Brain microvascular endothelial cell (primary cell): ENCODE results near the gene KCNH6.
A peak's percentile ranks its signal among the peaks of the same experiment; 100 is the strongest.

ENCODE experiments used
- DNase-seq: peaks from one replicate; pipeline ENCODE4 v3.0.0-alpha.2; 2020
- H3K27ac ChIP-seq: fragments of 250-450 bp; sonication (Bioruptor Pico); 2 replicates; pipeline ENCODE4 v1.5.1; 2020; ENCODE audit warnings: mild to moderate bottlenecking, moderate library complexity
- H3K27me3 ChIP-seq: fragments of 250-450 bp; sonication (Bioruptor Pico); replicated peaks from 2 replicates; pipeline ENCODE4 v1.5.1; 2020; ENCODE audit warnings: mild to moderate bottlenecking
- H3K36me3 ChIP-seq: fragments of 250-450 bp; sonication (Bioruptor Pico); replicated peaks from 2 replicates; pipeline ENCODE4 v1.5.1; 2020; ENCODE audit warnings: mild to moderate bottlenecking
- H3K4me3 ChIP-seq: 2 replicates; pipeline ENCODE4 v1.5.1; 2011; ENCODE audit warnings: low read depth, mild to moderate bottlenecking, control low read depth, low read length, moderate library complexity
- CTCF ChIP-seq: IDR thresholded peaks from 2 replicates; pipeline ENCODE4 v1.5.1; 2011; ENCODE audit warnings: low read depth, mild to moderate bottlenecking, moderate library complexity, low read length, control low read depth, inconsistent platforms; ENCODE audit errors: missing control alignments
- in situ Hi-C: cut with HindIII; loops from 2 replicates; pipeline ENCODE4 v1.10.0; 2017; ENCODE audit warnings: low sequenced_read_pairs, low pct_ligation_motif_present

The KCNH6 gene

DNA sequence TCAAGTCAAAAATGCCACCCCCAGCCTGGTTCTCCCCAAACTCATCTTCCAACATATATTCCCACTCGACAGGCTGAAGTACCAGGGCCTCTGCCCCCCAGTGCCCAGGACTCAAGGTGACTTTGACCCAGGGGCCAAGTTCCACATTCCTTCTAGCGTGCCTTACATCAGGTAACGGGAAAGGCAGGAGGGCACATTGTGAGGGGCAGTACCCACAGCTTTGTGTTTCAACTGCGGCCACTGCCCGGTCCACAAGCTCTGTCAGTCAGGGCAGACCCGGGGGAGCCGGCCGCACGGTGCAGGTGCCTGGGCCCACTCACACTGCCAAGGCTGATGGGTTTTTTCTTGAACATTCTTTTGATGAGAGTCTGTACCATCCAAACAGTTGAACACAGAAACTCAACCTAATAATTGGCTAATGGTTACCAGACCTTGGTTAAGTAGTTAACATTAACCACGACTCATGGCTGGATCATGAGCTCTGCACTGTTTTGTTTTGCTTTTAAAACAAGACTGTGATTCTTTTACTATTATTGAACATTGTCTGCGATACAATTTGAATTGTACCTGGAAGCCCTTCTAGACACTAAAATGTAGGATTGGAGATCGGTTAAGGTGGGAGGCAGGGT is 28.7 kb upstream of the KCNH6 start:
- Histone ChIP-seq H3K36me3 (no peaks in the 10 kb centered on the region), H3K27ac (no peak overlapping the region), H3K4me3 (no peak overlapping the region), H3K27me3 (peaks cover 14% of the 10 kb centered on the region)
- in situ Hi-C loops: no loop called here
- DNase-seq: no peak
- no peak for TF ChIP-seq CTCF

GRCh38 chr17:63495491-63495890 is 27.7 kb upstream of the KCNH6 start:
- no peak for TF ChIP-seq CTCF
- DNase-seq: no peak
- in situ Hi-C loops: no loop called here
- H3K27ac ChIP-seq: no peak overlapping the region
- no peak overlapping the region for H3K4me3 ChIP-seq
- no peaks in the 10 kb centered on the region for H3K36me3 ChIP-seq
- peaks cover 11% of the 10 kb centered on the region for H3K27me3 ChIP-seq

GRCh38 chr17:63496177-63496576 is 27.0 kb upstream of the KCNH6 start:
- in situ Hi-C loops: no loop called here
- peaks cover 10% of the 10 kb centered on the region for H3K27me3 ChIP-seq
- no peaks in the 10 kb centered on the region for H3K36me3 ChIP-seq
- no peak overlapping the region for H3K4me3 ChIP-seq
- DNase-seq: no peak
- no peak for TF ChIP-seq CTCF
- H3K27ac ChIP-seq: no peak overlapping the region

DNA sequence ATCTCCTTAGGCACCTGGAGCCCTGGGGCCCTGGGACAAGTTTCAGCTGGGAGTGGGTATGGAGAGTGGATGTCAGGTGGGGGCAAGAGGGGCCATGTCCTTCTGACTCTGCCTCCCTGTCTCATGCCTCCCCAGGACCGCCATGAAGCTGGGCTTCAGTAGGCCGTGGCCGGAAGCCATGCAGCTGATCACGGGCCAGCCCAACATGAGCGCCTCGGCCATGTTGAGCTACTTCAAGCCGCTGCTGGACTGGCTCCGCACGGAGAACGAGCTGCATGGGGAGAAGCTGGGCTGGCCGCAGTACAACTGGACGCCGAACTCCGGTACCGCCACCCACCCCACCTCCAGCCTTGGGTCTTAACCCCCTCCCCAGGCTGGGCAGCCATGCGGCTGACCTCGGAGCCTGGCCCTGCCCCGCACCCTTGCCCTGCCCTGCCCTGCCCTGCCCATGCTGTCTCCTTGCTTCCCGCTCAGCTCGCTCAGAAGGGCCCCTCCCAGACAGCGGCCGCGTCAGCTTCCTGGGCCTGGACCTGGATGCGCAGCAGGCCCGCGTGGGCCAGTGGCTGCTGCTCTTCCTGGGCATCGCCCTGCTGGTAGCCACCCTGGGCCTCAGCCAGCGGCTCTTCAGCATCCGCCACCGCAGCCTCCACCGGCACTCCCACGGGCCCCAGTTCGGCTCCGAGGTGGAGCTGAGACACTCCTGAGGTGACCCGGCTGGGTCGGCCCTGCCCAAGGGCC is 26.3 kb upstream of the KCNH6 start:
- no peaks in the 10 kb centered on the region for H3K36me3 ChIP-seq
- in situ Hi-C loops: no loop called here
- no peak for TF ChIP-seq CTCF
- peaks cover 5% of the 10 kb centered on the region for H3K27me3 ChIP-seq
- no peak overlapping the region for H3K4me3 ChIP-seq
- no peak overlapping the region for H3K27ac ChIP-seq
- no peak for DNase-seq

DNA sequence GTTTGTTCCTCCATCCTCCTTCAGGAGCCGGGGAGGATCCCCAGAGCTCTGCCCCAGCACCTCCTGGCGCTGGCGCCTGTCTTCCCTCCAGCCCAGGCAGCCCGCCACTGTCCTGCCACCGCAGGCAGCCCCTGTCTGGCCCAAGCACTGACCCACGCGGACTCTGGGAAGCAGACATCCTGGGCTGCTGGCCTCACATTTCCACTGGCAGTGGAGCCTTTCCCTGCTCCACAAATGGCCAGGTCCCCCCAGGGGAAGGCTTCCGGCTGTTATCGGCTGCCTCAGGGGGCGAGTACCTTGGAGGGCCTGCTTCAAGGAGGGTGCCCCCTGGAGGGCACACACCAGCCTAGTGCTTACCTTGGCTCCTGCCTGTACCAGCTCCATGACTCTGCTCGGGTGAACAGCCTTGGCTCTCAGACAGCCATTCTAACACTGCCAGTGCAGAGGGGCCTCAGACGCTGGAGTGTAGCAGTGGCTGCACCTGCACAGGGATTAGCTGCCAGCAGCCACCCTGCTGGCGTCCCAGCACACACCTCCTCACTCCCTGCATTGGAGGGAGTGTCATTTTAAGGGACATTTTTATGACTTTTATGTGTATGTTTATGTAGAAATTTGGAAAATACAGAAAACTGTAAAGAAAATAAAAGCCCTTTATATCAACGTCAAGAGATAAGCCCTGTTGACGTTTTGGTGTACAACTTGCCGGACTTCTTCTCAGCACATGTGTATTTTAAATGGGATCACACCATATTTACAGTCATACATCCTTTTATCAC is 25.3 kb upstream of the KCNH6 start:
- no peak overlapping the region for H3K27ac ChIP-seq
- H3K36me3 ChIP-seq: no peaks in the 10 kb centered on the region
- in situ Hi-C loops: no loop called here
- H3K27me3 ChIP-seq: peaks cover 3% of the 10 kb centered on the region
- TF ChIP-seq CTCF: peak; percentile 40
- H3K4me3 ChIP-seq: no peak overlapping the region
- no peak for DNase-seq
